ENCODE measurements around the gene FKBP5. TPM values are rescaled to one million over a fixed set of nuclear protein-coding genes. Genes with fewer than 3 reads are reported as not detected.

FKBP5 gene
- total and polyA plus RNA-seq, 2 donors (not counting 1 experiment from before 2014, with no cell fraction given), result 10.9 to 16.3 TPM

DNA sequence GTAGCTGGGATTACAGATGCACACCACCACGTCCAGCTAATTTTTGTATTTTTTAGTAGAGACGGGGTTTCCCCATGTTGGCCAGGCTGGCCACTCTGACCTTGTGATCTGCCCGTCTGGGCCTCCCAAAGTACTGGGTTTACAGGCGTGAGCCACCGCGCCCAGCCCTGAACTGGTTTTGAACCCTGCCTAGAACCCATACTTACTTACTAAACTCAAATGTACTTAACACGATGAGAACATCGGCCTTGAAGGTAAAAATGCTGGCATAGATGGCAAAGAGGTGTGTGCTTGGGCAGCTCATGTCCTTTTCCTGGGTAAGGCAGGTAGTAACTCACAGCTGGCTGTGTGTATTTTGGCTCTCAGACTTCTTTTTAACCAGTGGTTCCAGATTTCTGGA, 44.9 kb upstream of the FKBP5 start:
- Histone ChIP-seq H3K9ac (ENCODE audit: insufficient read depth, low read length) (no peak overlapping the region), H2AFZ (ENCODE audit: low read length) (no peak overlapping the region), H3K79me2 (ENCODE audit: control insufficient read depth, insufficient read depth, low read length) (no peaks in the 10 kb centered on the region), H3K4me3 (replicated peaks in 1 of 4; ENCODE audit: control extremely low read depth in 1 of 4, insufficient read depth in 1 of 4, low read depth in 3 of 4, low read length in 4 of 4) (no peak overlapping the region), H3K4me2 (ENCODE audit: extremely low read depth, insufficient read depth, low read length) (no peak overlapping the region), H4K20me1 (ENCODE audit: control insufficient read depth, extremely low read depth, insufficient read depth, low read length) (no peaks in the 10 kb centered on the region), H3K27me3 (ENCODE audit: control insufficient read depth, insufficient read depth, low read length) (no peaks in the 10 kb centered on the region), H3K9me3 (ENCODE audit: control insufficient read depth, insufficient read depth, low read depth, low read length) (no peaks in the 10 kb centered on the region), H3K4me1 (ENCODE audit: control insufficient read depth, extremely low read depth, insufficient read depth, low read length) (peaks cover 8% of the 10 kb centered on the region), H3K27ac (ENCODE audit: insufficient read depth, low read length) (no peak overlapping the region), H3K36me3 (ENCODE audit: control insufficient read depth, insufficient read depth, low read length) (no peaks in the 10 kb centered on the region)
- no peak for DNase-seq (ENCODE audit: low read depth in 2 of 2)
- TF ChIP-seq EZH2 (IDR thresholded peaks at IDR 0.05; ENCODE audit: low read length, missing control alignments), result no peak
- TF ChIP-seq, protein P1, sequence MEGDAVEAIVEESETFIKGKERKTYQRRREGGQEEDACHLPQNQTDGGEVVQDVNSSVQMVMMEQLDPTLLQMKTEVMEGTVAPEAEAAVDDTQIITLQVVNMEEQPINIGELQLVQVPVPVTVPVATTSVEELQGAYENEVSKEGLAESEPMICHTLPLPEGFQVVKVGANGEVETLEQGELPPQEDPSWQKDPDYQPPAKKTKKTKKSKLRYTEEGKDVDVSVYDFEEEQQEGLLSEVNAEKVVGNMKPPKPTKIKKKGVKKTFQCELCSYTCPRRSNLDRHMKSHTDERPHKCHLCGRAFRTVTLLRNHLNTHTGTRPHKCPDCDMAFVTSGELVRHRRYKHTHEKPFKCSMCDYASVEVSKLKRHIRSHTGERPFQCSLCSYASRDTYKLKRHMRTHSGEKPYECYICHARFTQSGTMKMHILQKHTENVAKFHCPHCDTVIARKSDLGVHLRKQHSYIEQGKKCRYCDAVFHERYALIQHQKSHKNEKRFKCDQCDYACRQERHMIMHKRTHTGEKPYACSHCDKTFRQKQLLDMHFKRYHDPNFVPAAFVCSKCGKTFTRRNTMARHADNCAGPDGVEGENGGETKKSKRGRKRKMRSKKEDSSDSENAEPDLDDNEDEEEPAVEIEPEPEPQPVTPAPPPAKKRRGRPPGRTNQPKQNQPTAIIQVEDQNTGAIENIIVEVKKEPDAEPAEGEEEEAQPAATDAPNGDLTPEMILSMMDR (conservative IDR thresholded peaks at IDR 0.05 in 1 of 2, IDR thresholded peaks at IDR 0.05 in 1 of 2; ENCODE audit: low read depth in 1 of 2, low read length in 2 of 2), result no peak

DNA sequence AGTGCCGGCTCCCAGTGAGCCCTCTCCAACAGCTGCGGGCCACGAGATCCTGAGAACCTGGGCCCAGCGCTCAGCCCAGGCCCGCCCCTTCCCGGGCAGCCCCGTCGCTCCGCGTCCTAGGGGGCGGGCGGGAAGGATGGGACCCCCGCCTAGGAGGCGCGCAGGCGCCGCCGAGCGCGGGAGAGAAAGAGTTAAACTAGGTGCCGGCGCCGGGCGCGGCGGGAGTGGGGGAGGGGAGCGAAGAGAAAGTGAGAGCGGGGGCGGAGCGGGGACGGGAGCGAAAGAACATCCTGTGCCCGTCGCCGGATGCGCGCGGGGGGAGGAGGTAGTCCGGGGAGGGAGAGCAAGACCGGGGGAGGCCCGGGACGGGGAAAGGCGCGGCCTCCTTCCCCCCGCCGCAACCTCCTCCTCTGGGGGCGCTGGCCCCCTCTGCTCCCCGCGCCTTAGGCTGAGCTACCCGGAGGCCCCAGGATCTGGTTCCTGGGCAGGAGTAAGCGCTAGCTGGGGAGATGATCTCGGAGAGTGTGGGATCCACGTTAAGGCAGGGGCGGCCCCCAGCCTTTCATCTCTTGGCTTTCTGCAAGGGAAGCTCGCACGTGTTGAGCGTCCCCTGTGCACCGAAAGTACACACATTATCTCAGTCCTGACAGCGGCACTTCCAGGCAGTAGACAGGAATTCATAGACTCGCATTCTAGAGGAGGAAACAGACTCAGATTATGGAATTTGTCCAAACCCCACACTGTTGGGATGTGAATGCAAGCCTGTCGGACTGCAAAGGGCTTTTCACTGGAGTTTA, 43.2 kb upstream of the FKBP5 start:
- H3K4me3 ChIP-seq (replicated peaks in 1 of 4; ENCODE audit: control extremely low read depth in 1 of 4, insufficient read depth in 1 of 4, low read depth in 3 of 4, low read length in 4 of 4), result peak overlapping the region; percentile 34 to 78 (median 70)
- H3K4me2 ChIP-seq (ENCODE audit: extremely low read depth, insufficient read depth, low read length), result peak overlapping the region; percentile 71
- peak overlapping the region; percentile 87 for H3K27ac ChIP-seq (ENCODE audit: insufficient read depth, low read length)
- H3K36me3 ChIP-seq (ENCODE audit: control insufficient read depth, insufficient read depth, low read length), result no peaks in the 10 kb centered on the region
- peak; percentile 87 to 97 for DNase-seq (ENCODE audit: low read depth in 2 of 2)
- peak overlapping the region; percentile 83 for H3K9ac ChIP-seq (ENCODE audit: insufficient read depth, low read length)
- no peaks in the 10 kb centered on the region for H4K20me1 ChIP-seq (ENCODE audit: control insufficient read depth, extremely low read depth, insufficient read depth, low read length)
- peak overlapping the region; percentile 73 for H2AFZ ChIP-seq (ENCODE audit: low read length)
- H3K9me3 ChIP-seq (ENCODE audit: control insufficient read depth, insufficient read depth, low read depth, low read length), result no peaks in the 10 kb centered on the region
- H3K4me1 ChIP-seq (ENCODE audit: control insufficient read depth, extremely low read depth, insufficient read depth, low read length), result peaks cover 21% of the 10 kb centered on the region
- no peaks in the 10 kb centered on the region for H3K79me2 ChIP-seq (ENCODE audit: control insufficient read depth, insufficient read depth, low read length)
- H3K27me3 ChIP-seq (ENCODE audit: control insufficient read depth, insufficient read depth, low read length), result no peaks in the 10 kb centered on the region
- TF ChIP-seq EZH2 (IDR thresholded peaks at IDR 0.05; ENCODE audit: low read length, missing control alignments), result no peak
- TF ChIP-seq, protein P1 (conservative IDR thresholded peaks at IDR 0.05 in 1 of 2, IDR thresholded peaks at IDR 0.05 in 1 of 2; ENCODE audit: low read depth in 1 of 2, low read length in 2 of 2), result no peak

DNA sequence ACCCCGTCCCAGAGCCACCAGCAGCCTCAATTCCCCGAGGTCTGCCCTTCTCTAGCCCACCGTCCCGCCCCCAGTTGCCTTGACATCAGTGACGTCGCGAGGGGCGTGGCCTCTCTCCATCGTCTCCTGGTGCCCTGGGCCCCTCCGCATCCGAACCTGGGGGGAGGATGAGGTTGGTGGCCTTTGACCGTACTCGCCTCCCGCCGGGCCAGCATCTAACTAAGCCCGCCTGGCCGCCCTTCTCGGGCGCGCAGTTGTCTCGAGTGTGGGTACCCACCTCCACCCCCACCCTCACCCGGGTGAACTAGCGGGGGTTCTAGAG, 42.7 kb upstream of the FKBP5 start:
- Histone ChIP-seq H3K27ac (ENCODE audit: insufficient read depth, low read length) (peak overlapping the region; percentile 87), H3K4me1 (ENCODE audit: control insufficient read depth, extremely low read depth, insufficient read depth, low read length) (peaks cover 26% of the 10 kb centered on the region), H3K79me2 (ENCODE audit: control insufficient read depth, insufficient read depth, low read length) (no peaks in the 10 kb centered on the region), H3K9ac (ENCODE audit: insufficient read depth, low read length) (peak overlapping the region; percentile 83), H3K4me3 (replicated peaks in 1 of 4; ENCODE audit: control extremely low read depth in 1 of 4, insufficient read depth in 1 of 4, low read depth in 3 of 4, low read length in 4 of 4) (peak overlapping the region; percentile 34 to 78 (median 70)), H3K27me3 (ENCODE audit: control insufficient read depth, insufficient read depth, low read length) (no peaks in the 10 kb centered on the region), H3K9me3 (ENCODE audit: control insufficient read depth, insufficient read depth, low read depth, low read length) (no peaks in the 10 kb centered on the region), H2AFZ (ENCODE audit: low read length) (peak overlapping the region; percentile 62), H3K4me2 (ENCODE audit: extremely low read depth, insufficient read depth, low read length) (peak overlapping the region; percentile 66), H3K36me3 (ENCODE audit: control insufficient read depth, insufficient read depth, low read length) (no peaks in the 10 kb centered on the region), H4K20me1 (ENCODE audit: control insufficient read depth, extremely low read depth, insufficient read depth, low read length) (no peaks in the 10 kb centered on the region)
- peak; percentile 75 to 88 for DNase-seq (ENCODE audit: low read depth in 2 of 2)
- TF ChIP-seq EZH2 (IDR thresholded peaks at IDR 0.05; ENCODE audit: low read length, missing control alignments), result no peak
- TF ChIP-seq, protein P1 (conservative IDR thresholded peaks at IDR 0.05 in 1 of 2, IDR thresholded peaks at IDR 0.05 in 1 of 2; ENCODE audit: low read depth in 1 of 2, low read length in 2 of 2), result no peak

All from fibroblast of lung (primary cell).